ENCODE data around the gene ADCK1. TPM values are rescaled to one million over a fixed set of nuclear protein-coding genes. Genes with fewer than 3 reads are reported as not detected.

The ADCK1 gene
- total RNA-seq, 4 donors from 2014 or later: 10.7 to 33.0 (median 18.9) TPM

DNA sequence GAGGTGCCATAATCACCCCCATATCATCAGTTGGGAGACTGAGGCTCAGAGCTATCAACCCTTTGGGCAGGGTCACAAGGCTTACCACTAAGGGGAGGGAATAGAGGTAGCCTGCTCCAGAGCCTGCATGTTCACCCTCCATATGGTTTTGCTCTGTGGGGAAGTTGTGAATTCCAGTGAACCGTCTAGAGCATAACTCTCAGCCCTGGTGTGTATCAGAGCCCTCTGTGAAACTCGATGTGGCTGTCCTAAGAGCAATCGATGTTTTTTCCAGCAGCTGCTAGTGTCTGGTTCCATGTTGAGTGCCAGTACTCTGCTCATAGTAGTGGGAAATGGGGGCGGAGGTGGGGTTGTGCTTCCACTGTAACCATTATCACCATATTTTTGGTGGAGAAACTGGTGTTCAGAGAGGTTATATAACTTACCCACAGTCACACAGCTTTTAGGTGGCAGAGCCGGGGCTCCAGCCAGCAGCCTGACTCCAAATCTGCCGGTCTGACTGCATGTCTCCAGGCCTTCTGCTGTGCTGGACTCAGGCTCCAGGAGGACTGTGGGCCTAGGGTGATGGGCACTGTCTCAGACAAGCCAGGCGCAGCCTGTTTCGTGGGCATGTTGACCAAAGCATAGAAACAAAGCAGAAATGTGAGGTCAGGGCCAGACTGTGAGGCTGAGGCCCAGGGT, 104.2 kb downstream of the ADCK1 start:
- no peak overlapping the region for H3K4me3 ChIP-seq
- H3K27ac ChIP-seq: no peak overlapping the region
- TF ChIP-seq POLR2A (IDR thresholded peaks at IDR 0.05): no peak
- TF ChIP-seq, protein P1, sequence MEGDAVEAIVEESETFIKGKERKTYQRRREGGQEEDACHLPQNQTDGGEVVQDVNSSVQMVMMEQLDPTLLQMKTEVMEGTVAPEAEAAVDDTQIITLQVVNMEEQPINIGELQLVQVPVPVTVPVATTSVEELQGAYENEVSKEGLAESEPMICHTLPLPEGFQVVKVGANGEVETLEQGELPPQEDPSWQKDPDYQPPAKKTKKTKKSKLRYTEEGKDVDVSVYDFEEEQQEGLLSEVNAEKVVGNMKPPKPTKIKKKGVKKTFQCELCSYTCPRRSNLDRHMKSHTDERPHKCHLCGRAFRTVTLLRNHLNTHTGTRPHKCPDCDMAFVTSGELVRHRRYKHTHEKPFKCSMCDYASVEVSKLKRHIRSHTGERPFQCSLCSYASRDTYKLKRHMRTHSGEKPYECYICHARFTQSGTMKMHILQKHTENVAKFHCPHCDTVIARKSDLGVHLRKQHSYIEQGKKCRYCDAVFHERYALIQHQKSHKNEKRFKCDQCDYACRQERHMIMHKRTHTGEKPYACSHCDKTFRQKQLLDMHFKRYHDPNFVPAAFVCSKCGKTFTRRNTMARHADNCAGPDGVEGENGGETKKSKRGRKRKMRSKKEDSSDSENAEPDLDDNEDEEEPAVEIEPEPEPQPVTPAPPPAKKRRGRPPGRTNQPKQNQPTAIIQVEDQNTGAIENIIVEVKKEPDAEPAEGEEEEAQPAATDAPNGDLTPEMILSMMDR (IDR thresholded peaks at IDR 0.05): no peak
- no peak for DNase-seq
- no peaks in the 10 kb centered on the region for H3K4me1 ChIP-seq
- H3K9me3 ChIP-seq: no peaks in the 10 kb centered on the region
- no peaks in the 10 kb centered on the region for H3K27me3 ChIP-seq
- peaks cover 0 to under 1% (median 0%) of the 10 kb centered on the region in 3 donors for H3K36me3 ChIP-seq

DNA sequence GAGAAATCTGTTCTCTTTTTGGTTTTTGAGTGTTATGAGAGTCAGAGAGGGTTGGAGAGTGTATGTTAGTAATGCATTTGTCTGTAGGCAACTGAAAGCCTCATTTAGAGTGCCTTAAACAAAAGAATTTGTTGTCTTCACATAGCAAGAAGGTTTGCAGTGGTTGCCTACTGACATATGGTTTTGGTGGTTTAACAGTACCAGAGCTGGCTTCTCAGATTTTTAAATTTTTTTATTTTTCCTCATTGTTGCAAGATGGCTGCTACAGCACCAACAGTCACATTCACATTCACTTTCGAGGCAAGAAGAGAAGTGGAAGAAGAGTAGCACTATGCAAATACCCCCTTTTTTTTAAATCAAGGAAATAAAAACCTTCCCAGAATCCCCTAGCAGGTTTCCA, 106.5 kb downstream of the ADCK1 start:
- H3K27me3 ChIP-seq: no peaks in the 10 kb centered on the region
- no peak overlapping the region for H3K27ac ChIP-seq
- no peak for DNase-seq
- TF ChIP-seq, protein P1 (IDR thresholded peaks at IDR 0.05): no peak
- TF ChIP-seq POLR2A (IDR thresholded peaks at IDR 0.05): no peak
- no peaks in the 10 kb centered on the region for H3K9me3 ChIP-seq
- no peak overlapping the region for H3K4me3 ChIP-seq
- no peaks in the 10 kb centered on the region for H3K36me3 ChIP-seq
- H3K4me1 ChIP-seq: no peaks in the 10 kb centered on the region

DNA sequence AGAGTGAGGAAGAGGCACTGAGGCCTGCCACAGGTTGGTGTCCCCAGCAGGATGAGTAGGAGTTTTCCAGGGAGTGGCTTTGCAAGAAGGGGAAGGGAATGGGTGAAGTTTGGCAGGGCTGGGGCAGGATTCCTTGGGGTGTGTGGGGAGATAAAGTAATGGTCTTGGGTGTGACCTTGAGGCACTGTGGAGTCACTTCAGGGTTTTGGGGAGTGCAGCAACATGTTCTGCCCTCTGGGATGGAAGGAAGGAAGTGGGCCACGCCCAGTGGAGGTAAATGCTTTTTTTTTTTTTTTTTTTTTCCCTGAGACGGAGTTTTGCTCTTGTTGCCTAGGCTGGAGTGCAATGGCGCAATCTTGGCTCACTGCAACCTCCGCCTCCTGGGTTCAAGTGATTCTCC, 108.9 kb downstream of the ADCK1 start:
- no peaks in the 10 kb centered on the region for H3K9me3 ChIP-seq
- TF ChIP-seq POLR2A (IDR thresholded peaks at IDR 0.05): no peak
- TF ChIP-seq, protein P1 (IDR thresholded peaks at IDR 0.05): no peak
- no peak for DNase-seq
- no peaks in the 10 kb centered on the region for H3K36me3 ChIP-seq
- H3K27me3 ChIP-seq: no peaks in the 10 kb centered on the region
- H3K4me1 ChIP-seq: no peaks in the 10 kb centered on the region
- H3K4me3 ChIP-seq: no peak overlapping the region
- no peak overlapping the region for H3K27ac ChIP-seq

DNA sequence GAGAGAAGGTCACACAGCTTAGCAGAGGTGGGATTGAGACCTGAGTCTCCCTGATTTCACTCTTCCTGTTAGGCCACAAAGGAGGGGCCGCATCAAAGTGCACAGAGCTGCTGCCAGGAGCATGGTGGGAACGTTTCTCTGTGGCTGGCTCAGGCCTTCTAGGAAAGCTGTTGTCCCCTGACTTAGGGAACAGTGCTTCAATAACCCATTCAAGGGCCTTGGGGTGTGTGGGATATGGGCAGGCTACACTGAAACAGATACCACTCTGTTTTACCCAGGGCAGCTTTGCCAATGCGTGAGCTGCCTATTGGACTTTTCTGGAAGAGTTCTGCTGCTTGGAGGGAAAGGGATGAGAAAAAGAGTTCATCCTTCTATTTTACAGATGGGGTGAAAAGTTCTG, 110.0 kb downstream of the ADCK1 start:
- Histone ChIP-seq H3K36me3 (no peaks in the 10 kb centered on the region), H3K27ac (no peak overlapping the region), H3K9me3 (no peaks in the 10 kb centered on the region), H3K4me3 (no peak overlapping the region), H3K27me3 (no peaks in the 10 kb centered on the region), H3K4me1 (no peaks in the 10 kb centered on the region)
- no peak for DNase-seq
- TF ChIP-seq, protein P1 (IDR thresholded peaks at IDR 0.05): no peak
- no peak for TF ChIP-seq POLR2A (IDR thresholded peaks at IDR 0.05)

DNA sequence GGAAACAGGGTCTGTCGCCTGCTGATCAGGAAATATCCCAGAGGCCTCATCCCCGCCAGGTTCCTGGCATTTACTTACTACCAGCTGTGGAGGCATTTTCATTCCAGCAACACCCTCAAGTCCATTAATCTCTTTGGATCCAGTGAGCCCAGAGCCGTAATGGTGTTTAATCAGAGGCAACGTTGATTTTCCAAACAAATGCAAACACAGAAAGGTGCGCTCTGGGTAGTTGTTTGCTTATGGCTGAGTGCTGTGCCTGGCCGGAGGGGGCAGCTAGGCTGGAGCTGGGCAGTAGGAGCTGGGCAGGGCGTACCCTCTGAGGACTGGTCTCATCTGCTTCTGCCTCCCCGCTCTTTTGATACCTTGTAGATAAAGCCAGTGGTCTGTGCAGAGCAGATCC, 110.6 kb downstream of the ADCK1 start:
- no peak overlapping the region for H3K27ac ChIP-seq
- H3K36me3 ChIP-seq: no peaks in the 10 kb centered on the region
- no peaks in the 10 kb centered on the region for H3K4me1 ChIP-seq
- TF ChIP-seq, protein P1 (IDR thresholded peaks at IDR 0.05): no peak
- no peak for TF ChIP-seq POLR2A (IDR thresholded peaks at IDR 0.05)
- H3K9me3 ChIP-seq: no peaks in the 10 kb centered on the region
- no peaks in the 10 kb centered on the region for H3K27me3 ChIP-seq
- no peak for DNase-seq
- no peak overlapping the region for H3K4me3 ChIP-seq

DNA sequence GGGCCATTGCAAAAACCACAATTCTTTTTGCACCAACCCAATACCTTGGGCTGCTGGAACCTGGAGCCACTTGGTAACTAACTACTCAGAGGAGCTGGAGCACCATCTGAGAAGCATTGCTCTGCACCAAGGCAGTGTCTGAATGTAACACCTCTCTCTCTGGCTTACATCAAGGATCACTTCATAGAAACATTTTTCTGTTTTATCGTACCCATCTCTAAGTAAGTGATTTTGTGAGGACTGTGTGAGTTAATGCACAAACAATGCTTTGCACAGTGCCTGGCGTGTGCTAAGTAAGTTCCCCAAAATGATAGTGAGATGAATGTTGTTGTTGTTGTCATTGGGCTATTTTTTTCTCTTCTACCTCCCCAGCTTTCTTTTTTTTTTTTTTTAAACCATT, 111.4 kb downstream of the ADCK1 start:
- H3K27ac ChIP-seq: no peak overlapping the region
- no peaks in the 10 kb centered on the region for H3K27me3 ChIP-seq
- no peaks in the 10 kb centered on the region for H3K36me3 ChIP-seq
- H3K9me3 ChIP-seq: no peaks in the 10 kb centered on the region
- TF ChIP-seq, protein P1 (IDR thresholded peaks at IDR 0.05): no peak
- TF ChIP-seq POLR2A (IDR thresholded peaks at IDR 0.05): no peak
- H3K4me1 ChIP-seq: no peaks in the 10 kb centered on the region
- H3K4me3 ChIP-seq: no peak overlapping the region
- no peak for DNase-seq

Measured in Peyer's patch (tissue), 4 donors.